H7 (cell line): ENCODE results near the gene TPRN. TPM values are rescaled to one million over a fixed set of nuclear protein-coding genes. Genes with fewer than 3 reads are reported as not detected.

Source experiments
- total RNA-seq: library from RNA; depleted of rRNA; stranded (reverse); fragments of >200 nt; shearing (Covaris generic); gene quantifications from 2 replicates; pipeline ENCODE4 v1.2.3, GENCODE V29; 2014; rRNA removed

TPRN gene
- total RNA-seq, 1 experiment from 2014 or later = 23.3 TPM

Other genes with a start within 250 kb of the TPRN start
- gene LCN12, start 248.5 kb downstream of the TPRN start, total RNA-seq = 0.38 and 2.9 TPM in 2 replicates
- gene PTGDS, start 223.2 kb downstream of the TPRN start, total RNA-seq = 1.3 and 2.0 TPM in 2 replicates
- gene LCNL1, start 217.7 kb downstream of the TPRN start, total RNA-seq = 0.21 and 0.33 TPM in 2 replicates
- gene PAXX, start 208.3 kb downstream of the TPRN start, total RNA-seq = 45.7 and 53.2 TPM in 2 replicates
- not detected in 2 replicates for gene CLIC3, start 204.2 kb downstream of the TPRN start, total RNA-seq
- gene ABCA2, start 172.5 kb downstream of the TPRN start, total RNA-seq = 6.8 and 10.4 TPM in 2 replicates
- not detected in 2 replicates for gene FUT7, start 168.7 kb downstream of the TPRN start, total RNA-seq
- gene NPDC1, start 154.6 kb downstream of the TPRN start, total RNA-seq = 10.1 and 25.1 TPM in 2 replicates
- not detected in 2 replicates for gene ENTPD2, start 146.7 kb downstream of the TPRN start, total RNA-seq
- gene SAPCD2, start 130.2 kb downstream of the TPRN start, total RNA-seq = 59.7 and 59.9 TPM in 2 replicates
- 9.0 and 14.9 TPM in 2 replicates for gene UAP1L1, start 123.2 kb downstream of the TPRN start, total RNA-seq
- gene MAN1B1, start 113.8 kb downstream of the TPRN start, total RNA-seq = 70.5 and 70.9 TPM in 2 replicates
- 15.8 and 18.2 TPM in 2 replicates for gene DPP7, start 86.0 kb downstream of the TPRN start, total RNA-seq
- 0.33 and 0.52 TPM in 2 replicates for gene GRIN1, start 61.6 kb downstream of the TPRN start, total RNA-seq
- gene LRRC26, start 30.7 kb downstream of the TPRN start, total RNA-seq = 0.59 and 0.67 TPM in 2 replicates
- gene TMEM210, start 28.7 kb downstream of the TPRN start, total RNA-seq = not detected in 2 replicates
- gene ANAPC2, start 12.2 kb downstream of the TPRN start, total RNA-seq = 26.2 and 37.0 TPM in 2 replicates
- 109 and 143 TPM in 2 replicates for gene SSNA1, start 12.1 kb downstream of the TPRN start, total RNA-seq
- gene TMEM203, start 4.9 kb upstream of the TPRN start, total RNA-seq = 59.1 and 62.3 TPM in 2 replicates
- gene NDOR1, start 5.0 kb upstream of the TPRN start, total RNA-seq = 22.2 and 22.7 TPM in 2 replicates
- gene RNF208, start 21.5 kb upstream of the TPRN start, total RNA-seq = 1.0 TPM in 2 replicates
- 0.83 and 2.9 TPM in 2 replicates for gene CYSRT1, start 24.4 kb upstream of the TPRN start, total RNA-seq
- gene RNF224, start 26.8 kb upstream of the TPRN start, total RNA-seq = not detected in 2 replicates
- 0.03 TPM in 1 of 2 replicates, not detected in the other for gene SLC34A3, start 30.2 kb upstream of the TPRN start, total RNA-seq
- gene TUBB4B, start 40.5 kb upstream of the TPRN start, total RNA-seq = 238 and 257 TPM in 2 replicates
- gene STPG3, start 50.5 kb upstream of the TPRN start, total RNA-seq = not detected in 2 replicates
- 112 and 121 TPM in 2 replicates for gene NELFB, start 54.6 kb upstream of the TPRN start, total RNA-seq
- 21.3 and 23.2 TPM in 2 replicates for gene TOR4A, start 77.0 kb upstream of the TPRN start, total RNA-seq
- gene NRARP, start 101.5 kb upstream of the TPRN start, total RNA-seq = 27.7 and 34.8 TPM in 2 replicates
- 7.0 and 15.7 TPM in 2 replicates for gene EXD3, start 222.4 kb upstream of the TPRN start, total RNA-seq
- gene NOXA1, start 222.7 kb upstream of the TPRN start, total RNA-seq = 0.78 and 1.0 TPM in 2 replicates
- gene ENTPD8, start 240.6 kb upstream of the TPRN start, total RNA-seq = 0.55 and 0.76 TPM in 2 replicates